Adrenal gland (tissue), 5 donors: ENCODE results near the gene FAM186B.

Source experiments
- CTCF ChIP-seq, 6 experiments: fragments of 450-650 bp in 4 of 6; fragments of 200-600 bp in 2 of 6; sonication (generic) in 1 of 6; IDR thresholded peaks; 1 replicate in 5 of 6; 2 replicates in 1 of 6; pipeline versions ENCODE4 v1.5.1 to v1.8.0; 2016 to 2021; ENCODE audit warnings: antibody characterized with exemption in 6 of 6, mild to moderate bottlenecking in 2 of 6, moderate library complexity in 1 of 6
- POLR2A ChIP-seq, 2 donors: fragments of 450-650 bp; IDR thresholded peaks; one replicate each; pipeline ENCODE4 v1.6.1; 2017; ENCODE audit warnings: antibody characterized with exemption in 2 of 2, mild to moderate bottlenecking in 2 of 2, moderate library complexity in 1 of 2
- donor health status: DM: no; HTN: no; CAD: no.

GRCh38 chr12:49552899-49553298 is 52.5 kb downstream of the FAM186B start:
- TF ChIP-seq CTCF (IDR thresholded peaks at IDR 0.05) (no peak), POLR2A (IDR thresholded peaks at IDR 0.05) (no peak)
